Measurements from ENCODE around the gene EVA1A. TPM values are rescaled to one million over a fixed set of nuclear protein-coding genes. Genes with fewer than 3 reads are reported as not detected.

Gene EVA1A
- total RNA-seq, 1 donor from 2014 or later = 19.0 TPM

DNA sequence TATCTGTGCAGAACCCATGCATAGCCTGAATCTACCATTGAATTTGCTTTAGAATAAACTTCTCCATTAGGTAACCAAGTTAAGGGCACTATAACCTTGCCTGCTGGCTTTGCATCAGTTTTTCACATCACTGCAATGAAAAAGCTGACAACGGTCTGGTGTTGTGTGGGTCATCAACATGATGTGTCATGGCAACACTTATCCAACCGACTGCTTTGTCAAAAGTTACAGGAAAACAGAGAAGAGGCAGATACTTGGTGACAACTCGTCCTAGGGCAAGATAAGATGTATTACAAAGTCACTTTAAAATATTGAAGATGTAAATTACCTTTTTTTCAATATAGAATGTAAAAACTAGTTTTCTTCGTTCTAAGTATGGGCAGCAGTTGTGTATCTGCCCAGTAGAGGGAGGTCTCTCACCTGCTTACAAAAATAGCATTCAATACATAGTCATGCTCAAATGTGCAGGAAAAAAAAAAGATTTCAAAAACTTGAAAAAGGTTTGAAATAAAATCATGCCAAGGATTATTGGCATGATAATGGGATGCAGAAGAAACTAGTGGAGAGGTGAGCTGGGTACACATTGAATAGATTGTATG, 96.3 kb downstream of the EVA1A start:
- H3K27ac Mint-ChIP-seq (ENCODE audit: unreplicated experiment) = no peak overlapping the region
- Histone ChIP-seq H3K9me3 (ENCODE audit: insufficient read depth, low read depth, low read length) (no peaks in the 10 kb centered on the region), H3K36me3 (ENCODE audit: insufficient read depth, low read length) (no peaks in the 10 kb centered on the region), H2AFZ (ENCODE audit: low read depth, low read length) (no peak overlapping the region), H3K4me3 (ENCODE audit: insufficient read depth, low read depth, low read length) (no peak overlapping the region), H3K27ac (ENCODE audit: low read depth, low read length) (no peak overlapping the region), H3K9ac (ENCODE audit: low read length) (no peak overlapping the region), H3K4me2 (ENCODE audit: low read length) (no peak overlapping the region), H3K79me2 (ENCODE audit: insufficient read depth, low read length) (no peaks in the 10 kb centered on the region), H3K4me1 (ENCODE audit: insufficient read depth, low read length) (peaks cover 4% of the 10 kb centered on the region), H3K27me3 (ENCODE audit: insufficient read depth, low read length) (no peaks in the 10 kb centered on the region), H4K20me1 (ENCODE audit: insufficient read depth, low read length) (no peaks in the 10 kb centered on the region)
- no peaks in the 10 kb centered on the region for H3K36me3 Mint-ChIP-seq (ENCODE audit: low read depth, unreplicated experiment)
- no peak overlapping the region for H3K4me3 Mint-ChIP-seq (ENCODE audit: unreplicated experiment)
- FAIRE-seq (no peak), DNase-seq (ENCODE audit: low read depth) (peak; percentile 21)
- no peak for TF ChIP-seq EZH2 (IDR thresholded peaks at IDR 0.05; ENCODE audit: insufficient read depth, low read length)
- TF ChIP-seq, protein P1, sequence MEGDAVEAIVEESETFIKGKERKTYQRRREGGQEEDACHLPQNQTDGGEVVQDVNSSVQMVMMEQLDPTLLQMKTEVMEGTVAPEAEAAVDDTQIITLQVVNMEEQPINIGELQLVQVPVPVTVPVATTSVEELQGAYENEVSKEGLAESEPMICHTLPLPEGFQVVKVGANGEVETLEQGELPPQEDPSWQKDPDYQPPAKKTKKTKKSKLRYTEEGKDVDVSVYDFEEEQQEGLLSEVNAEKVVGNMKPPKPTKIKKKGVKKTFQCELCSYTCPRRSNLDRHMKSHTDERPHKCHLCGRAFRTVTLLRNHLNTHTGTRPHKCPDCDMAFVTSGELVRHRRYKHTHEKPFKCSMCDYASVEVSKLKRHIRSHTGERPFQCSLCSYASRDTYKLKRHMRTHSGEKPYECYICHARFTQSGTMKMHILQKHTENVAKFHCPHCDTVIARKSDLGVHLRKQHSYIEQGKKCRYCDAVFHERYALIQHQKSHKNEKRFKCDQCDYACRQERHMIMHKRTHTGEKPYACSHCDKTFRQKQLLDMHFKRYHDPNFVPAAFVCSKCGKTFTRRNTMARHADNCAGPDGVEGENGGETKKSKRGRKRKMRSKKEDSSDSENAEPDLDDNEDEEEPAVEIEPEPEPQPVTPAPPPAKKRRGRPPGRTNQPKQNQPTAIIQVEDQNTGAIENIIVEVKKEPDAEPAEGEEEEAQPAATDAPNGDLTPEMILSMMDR (IDR thresholded peaks at IDR 0.05; ENCODE audit: insufficient read depth, low read depth, low read length) = peak; percentile 95
- H3K9me3 Mint-ChIP-seq (ENCODE audit: unreplicated experiment) = peaks cover 3% of the 10 kb centered on the region
- H3K27me3 Mint-ChIP-seq (ENCODE audit: low read depth, unreplicated experiment) = peaks cover 4% of the 10 kb centered on the region
- peaks cover 6% of the 10 kb centered on the region for H3K4me1 Mint-ChIP-seq (ENCODE audit: low read depth, unreplicated experiment)

DNA sequence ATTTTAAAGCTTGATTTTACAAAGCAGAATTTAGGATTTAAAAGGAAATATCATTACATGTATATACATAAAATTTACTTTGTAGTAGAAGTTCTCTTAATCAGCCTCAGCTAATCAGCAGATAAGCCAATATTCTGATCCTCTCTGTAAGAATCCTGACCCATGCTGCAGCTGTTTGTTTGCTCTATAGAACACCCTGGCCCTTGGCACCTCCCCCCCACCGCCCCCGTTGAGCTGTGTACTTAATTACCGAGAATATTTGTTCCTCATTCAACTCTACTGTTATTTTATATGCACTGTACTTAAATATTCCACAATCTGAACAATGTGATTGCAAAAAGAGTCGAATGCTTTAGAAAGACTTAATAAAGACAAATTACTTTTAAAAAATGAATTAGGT, 98.0 kb downstream of the EVA1A start:
- H3K4me2 ChIP-seq (ENCODE audit: low read length) = no peak overlapping the region
- no peak overlapping the region for H3K9ac ChIP-seq (ENCODE audit: low read length)
- H3K27ac ChIP-seq (ENCODE audit: low read depth, low read length) = no peak overlapping the region
- Mint-ChIP-seq H3K27ac (ENCODE audit: unreplicated experiment) (no peak overlapping the region), H3K4me1 (ENCODE audit: low read depth, unreplicated experiment) (peaks cover 6% of the 10 kb centered on the region), H3K9me3 (ENCODE audit: unreplicated experiment) (peaks cover 3% of the 10 kb centered on the region), H3K36me3 (ENCODE audit: low read depth, unreplicated experiment) (no peaks in the 10 kb centered on the region), H3K27me3 (ENCODE audit: low read depth, unreplicated experiment) (peaks cover 4% of the 10 kb centered on the region), H3K4me3 (ENCODE audit: unreplicated experiment) (no peak overlapping the region)
- no peaks in the 10 kb centered on the region for H3K79me2 ChIP-seq (ENCODE audit: insufficient read depth, low read length)
- no peak for DNase-seq (ENCODE audit: low read depth)
- TF ChIP-seq EZH2 (IDR thresholded peaks at IDR 0.05; ENCODE audit: insufficient read depth, low read length) = no peak
- TF ChIP-seq, protein P1 (IDR thresholded peaks at IDR 0.05; ENCODE audit: insufficient read depth, low read depth, low read length) = no peak
- FAIRE-seq = no peak
- no peaks in the 10 kb centered on the region for H4K20me1 ChIP-seq (ENCODE audit: insufficient read depth, low read length)
- H3K4me3 ChIP-seq (ENCODE audit: insufficient read depth, low read depth, low read length) = no peak overlapping the region
- H3K9me3 ChIP-seq (ENCODE audit: insufficient read depth, low read depth, low read length) = no peaks in the 10 kb centered on the region
- H3K36me3 ChIP-seq (ENCODE audit: insufficient read depth, low read length) = no peaks in the 10 kb centered on the region
- no peak overlapping the region for H2AFZ ChIP-seq (ENCODE audit: low read depth, low read length)
- peaks cover 4% of the 10 kb centered on the region for H3K4me1 ChIP-seq (ENCODE audit: insufficient read depth, low read length)
- no peaks in the 10 kb centered on the region for H3K27me3 ChIP-seq (ENCODE audit: insufficient read depth, low read length)

DNA sequence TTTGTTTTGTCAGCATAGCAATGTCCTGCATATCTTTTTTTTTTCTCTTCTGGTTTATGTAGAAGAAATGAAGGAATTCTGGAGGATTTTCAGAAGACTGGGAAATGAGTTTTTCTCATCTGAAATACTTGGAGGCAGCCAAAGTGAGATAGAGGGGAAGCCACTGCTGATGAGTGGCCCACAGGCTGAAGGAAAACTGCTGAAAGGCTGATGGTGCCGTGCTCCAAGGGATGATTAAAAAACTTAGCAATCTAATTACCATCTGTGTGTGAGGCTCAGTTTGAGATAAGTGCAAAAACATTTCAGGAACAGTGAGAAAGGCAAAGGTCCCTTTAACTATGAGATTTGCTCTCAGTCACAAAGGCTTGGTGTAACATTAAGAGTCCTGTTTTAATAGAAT, 98.5 kb downstream of the EVA1A start:
- Histone ChIP-seq H3K4me1 (ENCODE audit: insufficient read depth, low read length) (peaks cover 4% of the 10 kb centered on the region), H3K79me2 (ENCODE audit: insufficient read depth, low read length) (no peaks in the 10 kb centered on the region), H3K9me3 (ENCODE audit: insufficient read depth, low read depth, low read length) (no peaks in the 10 kb centered on the region), H4K20me1 (ENCODE audit: insufficient read depth, low read length) (no peaks in the 10 kb centered on the region), H3K4me3 (ENCODE audit: insufficient read depth, low read depth, low read length) (no peak overlapping the region), H3K9ac (ENCODE audit: low read length) (no peak overlapping the region), H2AFZ (ENCODE audit: low read depth, low read length) (no peak overlapping the region), H3K4me2 (ENCODE audit: low read length) (no peak overlapping the region), H3K27ac (ENCODE audit: low read depth, low read length) (no peak overlapping the region), H3K36me3 (ENCODE audit: insufficient read depth, low read length) (no peaks in the 10 kb centered on the region), H3K27me3 (ENCODE audit: insufficient read depth, low read length) (no peaks in the 10 kb centered on the region)
- Mint-ChIP-seq H3K4me3 (ENCODE audit: unreplicated experiment) (no peak overlapping the region), H3K27me3 (ENCODE audit: low read depth, unreplicated experiment) (peaks cover 4% of the 10 kb centered on the region), H3K36me3 (ENCODE audit: low read depth, unreplicated experiment) (no peaks in the 10 kb centered on the region), H3K9me3 (ENCODE audit: unreplicated experiment) (peaks cover 3% of the 10 kb centered on the region), H3K4me1 (ENCODE audit: low read depth, unreplicated experiment) (peaks cover 6% of the 10 kb centered on the region), H3K27ac (ENCODE audit: unreplicated experiment) (no peak overlapping the region)
- TF ChIP-seq EZH2 (IDR thresholded peaks at IDR 0.05; ENCODE audit: insufficient read depth, low read length) = no peak
- TF ChIP-seq, protein P1 (IDR thresholded peaks at IDR 0.05; ENCODE audit: insufficient read depth, low read depth, low read length) = no peak
- DNase-seq (ENCODE audit: low read depth) (no peak), FAIRE-seq (no peak)
